ENCODE data around the gene PSMD7. TPM values are rescaled to one million over a fixed set of nuclear protein-coding genes. Genes with fewer than 3 reads are reported as not detected.

Gene PSMD7
- total and polyA plus RNA-seq, 2 experiments from 2014 or later = 116 to 165 TPM

DNA sequence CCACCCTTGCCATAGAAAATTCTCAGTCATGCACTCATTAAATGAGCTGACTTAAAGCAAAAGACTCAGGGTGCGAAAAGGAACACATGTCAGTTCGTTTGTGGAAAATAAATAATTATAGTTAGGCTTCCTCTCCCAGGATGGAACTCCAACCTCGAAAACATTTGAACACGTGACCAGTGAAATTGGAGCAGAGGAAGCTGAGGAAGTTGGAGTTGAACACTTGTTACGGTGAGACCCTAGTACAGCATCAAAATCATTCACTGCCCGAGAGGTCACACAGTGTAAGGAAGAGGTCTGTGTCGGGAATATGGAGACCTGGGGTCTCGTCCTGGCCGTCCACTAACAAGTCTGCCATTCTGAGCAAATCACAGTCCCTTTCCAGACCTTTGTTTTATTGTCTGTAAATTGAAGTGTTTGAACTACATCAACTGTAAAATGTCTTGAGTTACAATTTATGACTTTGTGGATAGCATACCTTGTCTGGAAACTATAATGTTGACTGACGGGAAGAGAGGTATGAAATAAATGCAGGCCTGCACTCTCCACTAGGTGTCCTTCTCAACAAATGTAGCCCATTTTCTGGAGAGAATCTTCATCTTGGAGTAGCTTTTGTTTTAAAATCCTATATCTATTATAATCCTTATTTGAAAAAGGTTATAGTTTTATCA lies 7.7 kb downstream of the PSMD7 start:
- ATAC-seq (peak; percentile 46; the same call in 2 of the 3 replicates), DNase-seq (ENCODE audit: low spot score) (peak; percentile 35)
- TF ChIP-seq, protein P1, sequence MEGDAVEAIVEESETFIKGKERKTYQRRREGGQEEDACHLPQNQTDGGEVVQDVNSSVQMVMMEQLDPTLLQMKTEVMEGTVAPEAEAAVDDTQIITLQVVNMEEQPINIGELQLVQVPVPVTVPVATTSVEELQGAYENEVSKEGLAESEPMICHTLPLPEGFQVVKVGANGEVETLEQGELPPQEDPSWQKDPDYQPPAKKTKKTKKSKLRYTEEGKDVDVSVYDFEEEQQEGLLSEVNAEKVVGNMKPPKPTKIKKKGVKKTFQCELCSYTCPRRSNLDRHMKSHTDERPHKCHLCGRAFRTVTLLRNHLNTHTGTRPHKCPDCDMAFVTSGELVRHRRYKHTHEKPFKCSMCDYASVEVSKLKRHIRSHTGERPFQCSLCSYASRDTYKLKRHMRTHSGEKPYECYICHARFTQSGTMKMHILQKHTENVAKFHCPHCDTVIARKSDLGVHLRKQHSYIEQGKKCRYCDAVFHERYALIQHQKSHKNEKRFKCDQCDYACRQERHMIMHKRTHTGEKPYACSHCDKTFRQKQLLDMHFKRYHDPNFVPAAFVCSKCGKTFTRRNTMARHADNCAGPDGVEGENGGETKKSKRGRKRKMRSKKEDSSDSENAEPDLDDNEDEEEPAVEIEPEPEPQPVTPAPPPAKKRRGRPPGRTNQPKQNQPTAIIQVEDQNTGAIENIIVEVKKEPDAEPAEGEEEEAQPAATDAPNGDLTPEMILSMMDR (conservative IDR thresholded peaks at IDR 0.05; ENCODE audit: low read depth in 2 of 2) = peak; percentile 41 to 50
- no peak for TF ChIP-seq EZH2 (IDR thresholded peaks at IDR 0.05; ENCODE audit: low read depth, unreplicated experiment)
- Mint-ChIP-seq H3K27me3 (ENCODE audit: insufficient read depth, low read depth, poor library complexity) (no peaks in the 10 kb centered on the region), H3K36me3 (ENCODE audit: low read depth) (peaks cover 81% of the 10 kb centered on the region), H3K4me3 (no peak overlapping the region), H3K27ac (no peak overlapping the region), H3K9me3 (no peaks in the 10 kb centered on the region), H3K4me1 (no peaks in the 10 kb centered on the region)
- Histone ChIP-seq H3K27me3 (ENCODE audit: insufficient read depth) (no peaks in the 10 kb centered on the region), H3K4me3 (no peak overlapping the region), H3F3A (replicated peaks; ENCODE audit: low read depth) (peaks cover 11% of the 10 kb centered on the region), H4K20me1 (replicated peaks; ENCODE audit: insufficient read depth) (peaks cover 26% of the 10 kb centered on the region), H3K9me2 (ENCODE audit: insufficient read depth) (no peaks in the 10 kb centered on the region), H3K79me2 (replicated peaks; ENCODE audit: insufficient read depth) (peaks cover 8% of the 10 kb centered on the region), H3K4me2 (no peak overlapping the region), H2AFZ (no peak overlapping the region), H3K27ac (ENCODE audit: low read depth) (no peak overlapping the region; the same call in 1 of the 2 replicates), H3K36me3 (ENCODE audit: insufficient read depth) (peaks cover 68% of the 10 kb centered on the region), H3K4me1 (ENCODE audit: insufficient read depth) (no peaks in the 10 kb centered on the region)

DNA sequence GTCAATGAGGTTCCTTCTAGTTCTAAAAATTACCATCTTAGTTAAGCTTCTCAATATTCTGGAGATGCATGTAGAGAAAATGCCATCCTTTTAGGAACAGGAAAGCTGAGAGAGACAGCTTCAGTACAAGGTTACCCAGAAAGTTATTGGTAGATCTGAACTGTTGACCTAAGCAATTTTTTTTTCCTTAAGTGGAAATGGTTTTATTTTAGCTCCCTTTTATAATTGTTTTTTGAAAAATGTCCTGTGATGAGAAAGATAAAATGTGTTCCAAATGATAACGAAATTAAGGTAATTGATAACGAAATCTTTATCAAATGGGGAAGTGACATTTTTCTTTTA lies 8.2 kb downstream of the PSMD7 start:
- Histone ChIP-seq H3K27me3 (ENCODE audit: insufficient read depth) (no peaks in the 10 kb centered on the region), H3K4me1 (ENCODE audit: insufficient read depth) (no peaks in the 10 kb centered on the region), H3K9me2 (ENCODE audit: insufficient read depth) (no peaks in the 10 kb centered on the region), H3K79me2 (replicated peaks; ENCODE audit: insufficient read depth) (peaks cover 3% of the 10 kb centered on the region), H3K4me2 (no peak overlapping the region), H3F3A (replicated peaks; ENCODE audit: low read depth) (peaks cover 11% of the 10 kb centered on the region), H3K36me3 (ENCODE audit: insufficient read depth) (peaks cover 64% of the 10 kb centered on the region), H3K27ac (ENCODE audit: low read depth) (no peak overlapping the region), H2AFZ (no peak overlapping the region), H3K4me3 (no peak overlapping the region), H4K20me1 (replicated peaks; ENCODE audit: insufficient read depth) (peaks cover 20% of the 10 kb centered on the region)
- H3K27me3 Mint-ChIP-seq (ENCODE audit: insufficient read depth, low read depth, poor library complexity) = peaks cover 2% of the 10 kb centered on the region
- H3K27ac Mint-ChIP-seq = no peak overlapping the region
- H3K4me1 Mint-ChIP-seq = no peaks in the 10 kb centered on the region
- H3K36me3 Mint-ChIP-seq (ENCODE audit: low read depth) = peaks cover 76% of the 10 kb centered on the region
- no peak overlapping the region for H3K4me3 Mint-ChIP-seq
- no peak for DNase-seq (ENCODE audit: low spot score)
- H3K9me3 Mint-ChIP-seq = no peaks in the 10 kb centered on the region
- ATAC-seq = no peak
- TF ChIP-seq, protein P1 (conservative IDR thresholded peaks at IDR 0.05; ENCODE audit: low read depth in 2 of 2) = no peak
- TF ChIP-seq, protein P2, sequence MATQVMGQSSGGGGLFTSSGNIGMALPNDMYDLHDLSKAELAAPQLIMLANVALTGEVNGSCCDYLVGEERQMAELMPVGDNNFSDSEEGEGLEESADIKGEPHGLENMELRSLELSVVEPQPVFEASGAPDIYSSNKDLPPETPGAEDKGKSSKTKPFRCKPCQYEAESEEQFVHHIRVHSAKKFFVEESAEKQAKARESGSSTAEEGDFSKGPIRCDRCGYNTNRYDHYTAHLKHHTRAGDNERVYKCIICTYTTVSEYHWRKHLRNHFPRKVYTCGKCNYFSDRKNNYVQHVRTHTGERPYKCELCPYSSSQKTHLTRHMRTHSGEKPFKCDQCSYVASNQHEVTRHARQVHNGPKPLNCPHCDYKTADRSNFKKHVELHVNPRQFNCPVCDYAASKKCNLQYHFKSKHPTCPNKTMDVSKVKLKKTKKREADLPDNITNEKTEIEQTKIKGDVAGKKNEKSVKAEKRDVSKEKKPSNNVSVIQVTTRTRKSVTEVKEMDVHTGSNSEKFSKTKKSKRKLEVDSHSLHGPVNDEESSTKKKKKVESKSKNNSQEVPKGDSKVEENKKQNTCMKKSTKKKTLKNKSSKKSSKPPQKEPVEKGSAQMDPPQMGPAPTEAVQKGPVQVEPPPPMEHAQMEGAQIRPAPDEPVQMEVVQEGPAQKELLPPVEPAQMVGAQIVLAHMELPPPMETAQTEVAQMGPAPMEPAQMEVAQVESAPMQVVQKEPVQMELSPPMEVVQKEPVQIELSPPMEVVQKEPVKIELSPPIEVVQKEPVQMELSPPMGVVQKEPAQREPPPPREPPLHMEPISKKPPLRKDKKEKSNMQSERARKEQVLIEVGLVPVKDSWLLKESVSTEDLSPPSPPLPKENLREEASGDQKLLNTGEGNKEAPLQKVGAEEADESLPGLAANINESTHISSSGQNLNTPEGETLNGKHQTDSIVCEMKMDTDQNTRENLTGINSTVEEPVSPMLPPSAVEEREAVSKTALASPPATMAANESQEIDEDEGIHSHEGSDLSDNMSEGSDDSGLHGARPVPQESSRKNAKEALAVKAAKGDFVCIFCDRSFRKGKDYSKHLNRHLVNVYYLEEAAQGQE (IDR thresholded peaks at IDR 0.05; ENCODE audit: unreplicated experiment) = no peak
- TF ChIP-seq STAT1 (IDR thresholded peaks at IDR 0.05; ENCODE audit: unreplicated experiment) (no peak), CREB1 (CRISPR knock-in tag; IDR thresholded peaks at IDR 0.05; ENCODE audit: low read depth) (no peak), NANOG (IDR thresholded peaks at IDR 0.05; ENCODE audit: borderline replicate concordance) (no peak), EZH2phosphoT487 (IDR thresholded peaks at IDR 0.05; ENCODE audit: unreplicated experiment) (no peak), JUNB (IDR thresholded peaks at IDR 0.05; ENCODE audit: unreplicated experiment) (no peak), ZNF331 (CRISPR knock-in tag; IDR thresholded peaks at IDR 0.05; ENCODE audit: low read depth) (no peak), ZNF114 (CRISPR knock-in tag; IDR thresholded peaks at IDR 0.05) (no peak)

Data from GM23338 (cell line).